GM18517 (cell line): ENCODE data around the gene GTF2A1.

Experiments used
- ATAC-seq: cut with Tn5 transposase; IDR thresholded peaks from one replicate; pipeline ENCODE4 v1.9.1; 2021; ENCODE audit warnings: mild to moderate bottlenecking, moderate library complexity; ENCODE audit not compliant: unreplicated experiment

Gene GTF2A1

DNA sequence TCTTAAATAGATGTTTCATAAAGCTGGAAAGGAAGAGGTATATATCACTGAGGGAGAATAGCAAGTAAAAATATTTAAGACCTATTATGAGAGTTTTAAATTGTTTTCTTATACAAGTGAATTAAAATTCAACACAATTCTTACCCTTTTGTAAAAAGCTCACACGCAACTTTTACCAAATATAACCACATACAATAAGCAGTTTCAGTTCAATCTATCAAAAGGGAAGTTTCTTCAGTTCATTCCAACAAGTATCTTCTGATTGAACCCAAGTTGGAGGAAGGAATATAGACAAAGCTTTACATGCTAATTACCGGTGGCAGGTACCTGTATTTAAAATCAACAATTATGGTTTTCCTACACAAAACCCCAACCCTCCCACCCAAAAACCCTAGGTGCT is 41.1 kb downstream of the GTF2A1 start:
- ATAC-seq = no peak

DNA sequence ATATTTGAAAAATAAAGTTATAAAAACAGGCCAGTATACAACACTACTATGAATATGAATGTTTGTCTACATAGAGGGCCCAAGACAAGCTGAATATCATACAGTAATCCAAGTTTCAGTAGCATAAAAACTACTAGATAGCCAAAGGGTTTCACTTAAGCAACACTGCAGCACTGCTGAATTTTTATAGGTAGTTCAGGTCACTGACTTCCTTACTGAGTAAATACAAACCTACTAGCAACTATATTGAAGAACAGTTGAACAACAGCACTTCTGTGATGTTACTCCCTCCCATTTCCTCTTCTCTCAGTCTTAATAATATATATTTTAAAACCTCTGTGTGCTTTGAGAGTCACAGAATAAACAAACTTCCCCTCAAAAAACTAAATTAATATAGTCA is 42.7 kb downstream of the GTF2A1 start:
- peak; percentile 70 for ATAC-seq

DNA sequence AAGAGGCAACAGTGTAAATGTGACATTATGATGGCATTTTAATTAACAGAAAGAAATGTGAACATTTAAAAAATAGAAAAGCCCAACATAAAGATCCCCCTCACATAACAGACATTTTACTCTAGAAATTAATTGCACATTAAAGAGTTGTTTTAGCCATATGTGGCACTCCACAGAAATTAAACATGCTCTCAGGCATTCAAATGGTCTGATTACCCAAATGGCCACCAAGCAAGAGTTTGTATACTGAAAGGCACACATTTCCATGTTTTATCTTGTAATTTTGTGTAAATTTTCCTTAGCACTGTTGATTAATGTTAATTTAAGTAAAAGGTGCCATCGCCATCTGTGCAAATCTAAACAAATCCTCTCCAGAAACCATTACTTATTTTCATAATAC is 43.5 kb downstream of the GTF2A1 start:
- ATAC-seq = no peak

DNA sequence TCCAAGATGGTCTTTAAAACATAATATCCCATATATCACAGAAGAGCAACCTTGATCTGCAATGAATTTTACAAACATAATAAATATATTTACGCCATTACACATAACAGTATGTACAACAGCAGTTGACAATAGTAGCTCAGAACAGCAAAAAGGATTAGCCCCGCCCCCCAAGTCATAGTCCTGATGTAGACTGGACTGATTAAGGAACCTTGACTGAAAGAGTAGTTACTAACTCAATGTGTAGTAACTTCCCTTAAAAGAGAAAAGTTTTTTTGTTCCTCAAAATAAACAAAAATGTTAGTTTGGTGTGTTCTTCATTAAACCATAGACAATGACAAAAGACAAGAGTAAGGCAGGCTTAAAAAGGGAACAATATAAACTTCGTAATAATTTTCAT is 44.5 kb downstream of the GTF2A1 start:
- no peak for ATAC-seq

DNA sequence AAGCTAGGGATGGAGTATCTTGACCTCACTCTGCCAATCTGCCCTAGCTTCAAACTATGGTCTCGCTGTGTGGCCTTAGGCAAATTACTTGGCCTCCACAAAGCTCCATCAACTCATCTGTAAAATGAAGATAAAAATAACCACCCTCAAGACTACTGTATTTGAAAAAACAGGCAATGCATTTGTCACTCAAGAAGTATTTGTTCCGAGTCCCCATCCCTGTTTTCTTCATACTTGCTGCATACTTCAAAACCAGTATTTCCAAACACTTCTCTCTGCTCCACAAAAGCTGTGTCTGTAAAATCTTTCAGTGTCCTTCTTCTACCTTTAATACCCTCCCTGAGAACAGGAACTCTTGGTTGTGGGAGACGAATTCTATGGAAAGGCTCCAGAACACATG is 47.9 kb downstream of the GTF2A1 start:
- peak; percentile 29 for ATAC-seq

DNA sequence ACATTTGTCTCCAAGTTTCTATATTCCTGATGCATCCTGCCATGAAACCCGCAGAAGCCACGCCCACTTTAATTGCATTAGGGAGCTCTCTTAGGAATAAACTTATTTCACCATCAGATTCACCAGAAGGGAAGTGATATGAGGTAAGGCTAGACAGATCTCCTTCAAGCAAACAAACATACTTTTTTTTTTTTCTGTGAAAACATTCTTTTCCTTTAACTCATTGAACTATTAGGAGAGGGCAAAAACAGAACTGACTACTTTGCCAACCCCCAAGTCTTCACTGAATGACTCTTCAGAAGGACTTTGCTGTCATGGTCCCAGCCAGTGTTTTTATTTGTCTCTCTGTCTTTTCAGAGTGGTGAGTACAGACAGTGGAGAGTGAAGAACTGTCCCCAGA is 48.4 kb downstream of the GTF2A1 start:
- peak; percentile 22 for ATAC-seq

DNA sequence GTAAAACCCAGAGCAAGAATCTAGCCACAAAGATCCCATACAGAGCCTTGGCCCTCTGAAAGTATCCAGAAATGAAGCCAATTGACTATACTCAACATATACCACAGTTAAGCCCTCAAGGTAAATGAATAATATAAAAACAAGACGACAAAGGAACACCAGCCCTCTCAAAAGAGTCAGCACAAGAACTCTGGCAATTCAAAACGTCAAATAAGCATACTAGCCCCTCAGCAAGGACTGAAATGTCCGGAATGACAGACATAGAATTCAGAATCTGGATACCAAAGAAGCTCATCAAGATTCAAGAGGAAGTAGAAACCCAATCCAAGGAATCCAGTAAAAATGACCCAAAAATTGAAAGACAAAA is 49.9 kb downstream of the GTF2A1 start:
- no peak for ATAC-seq

DNA sequence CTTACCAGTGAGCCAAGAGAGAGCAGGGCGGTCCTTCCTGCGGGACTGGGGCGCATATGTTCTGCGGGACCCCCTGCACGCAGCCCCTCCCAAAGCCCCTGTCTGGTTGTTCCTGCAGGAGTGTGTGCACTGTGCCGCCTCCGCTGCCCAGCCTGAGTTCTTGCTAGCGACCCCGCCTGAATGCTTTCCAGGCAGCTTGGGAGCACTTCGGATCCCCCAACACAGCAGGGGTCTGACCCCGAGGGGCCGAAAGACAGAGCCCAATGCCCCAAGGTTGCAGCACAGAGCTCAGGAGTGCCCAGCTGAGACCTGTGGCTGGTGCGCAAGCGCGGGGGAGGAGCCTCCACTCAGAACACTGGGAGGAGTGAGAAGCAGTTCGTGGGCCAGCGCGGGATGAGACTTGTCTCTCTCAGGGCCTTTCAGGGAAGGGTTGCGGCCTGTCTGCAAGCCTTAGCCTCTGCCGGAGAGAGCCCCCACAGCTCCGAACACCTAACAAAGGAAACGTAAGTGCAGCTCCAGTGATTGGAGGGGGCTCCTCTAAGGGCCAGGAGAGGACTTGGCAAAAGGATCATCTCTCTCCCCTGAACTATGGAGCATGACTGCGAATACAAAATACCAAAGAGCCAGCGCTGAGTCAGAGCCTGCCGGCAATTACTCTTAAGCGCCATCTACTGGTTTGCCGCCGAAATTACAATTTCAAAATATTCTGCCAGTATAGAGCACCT is 50.5 kb downstream of the GTF2A1 start:
- ATAC-seq = peak; percentile 93

DNA sequence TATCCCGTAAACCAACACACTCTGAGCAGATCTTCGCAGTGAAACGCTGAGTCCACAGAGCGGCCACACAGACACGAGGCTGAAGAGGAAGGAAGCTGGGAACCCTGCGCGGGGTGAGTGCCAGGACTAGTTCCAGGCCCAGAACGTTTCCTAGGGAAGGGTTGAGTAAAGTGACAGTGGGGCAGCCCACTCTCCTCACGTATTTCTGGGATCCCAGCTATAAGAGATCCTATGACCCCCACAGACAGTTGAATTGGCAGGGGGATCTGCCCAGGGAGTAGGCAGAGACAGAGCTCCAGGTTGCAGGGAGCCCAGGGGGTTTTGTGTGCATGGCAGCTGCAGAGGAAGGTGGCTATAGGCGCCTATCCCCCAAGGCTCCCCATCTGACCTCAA is 51.1 kb downstream of the GTF2A1 start:
- peak; percentile 5 for ATAC-seq

DNA sequence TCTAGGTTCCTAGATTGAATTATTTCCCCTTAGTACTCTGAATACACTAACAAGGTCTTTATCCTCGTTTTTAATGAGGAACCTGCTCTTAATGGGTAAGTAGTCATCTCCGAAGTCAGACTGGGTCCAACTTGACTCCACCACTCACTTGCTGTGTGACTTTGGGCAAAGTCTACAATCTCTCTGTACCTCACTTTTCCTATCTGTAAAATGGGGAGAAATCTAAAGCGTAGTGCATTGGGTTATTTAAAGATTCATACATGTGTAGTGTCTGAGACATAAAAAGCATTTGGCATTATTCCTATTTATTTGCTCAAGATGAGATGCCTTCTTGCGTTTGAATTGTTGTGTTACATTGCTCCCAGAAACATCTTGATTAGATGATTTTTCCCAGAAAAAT is 51.5 kb downstream of the GTF2A1 start:
- no peak for ATAC-seq

DNA sequence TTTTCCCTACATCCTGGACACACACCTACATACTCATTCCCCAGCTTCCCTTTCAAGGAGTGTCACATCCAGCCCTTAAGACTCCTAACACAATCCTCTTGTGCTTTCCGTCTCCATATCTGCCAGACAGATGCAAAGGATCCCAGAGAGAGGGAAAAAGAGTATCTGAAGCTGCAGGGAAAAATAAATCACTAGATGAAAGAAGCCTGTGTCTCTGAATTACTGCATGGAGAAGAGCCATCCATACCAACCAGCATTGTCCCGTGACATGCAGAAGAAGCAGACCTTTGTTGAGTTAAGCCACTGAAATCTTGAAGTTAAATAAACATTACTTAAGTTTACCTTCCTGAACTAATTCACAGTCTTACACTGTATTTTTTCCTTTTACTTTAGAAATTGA is 54.6 kb downstream of the GTF2A1 start:
- no peak for ATAC-seq

DNA sequence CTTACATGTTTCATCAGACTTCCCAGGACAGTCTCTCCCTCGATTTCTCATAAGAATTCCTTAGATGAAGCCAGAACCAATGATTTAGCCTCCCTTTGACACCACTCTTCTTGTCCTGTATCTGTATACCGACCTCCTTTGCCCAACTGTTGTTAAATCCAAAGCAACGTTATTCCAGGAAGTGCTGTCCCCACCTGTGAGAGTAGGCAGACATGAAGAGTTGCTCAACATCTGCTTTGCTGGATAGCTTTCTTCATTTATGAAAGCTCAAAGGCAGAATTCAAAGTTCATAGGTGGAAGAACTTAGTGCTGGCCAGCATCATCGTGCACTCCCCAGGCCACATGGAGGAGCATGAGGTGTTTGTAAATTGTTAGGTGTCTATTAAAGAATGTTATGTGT is 55.6 kb downstream of the GTF2A1 start:
- no peak for ATAC-seq

DNA sequence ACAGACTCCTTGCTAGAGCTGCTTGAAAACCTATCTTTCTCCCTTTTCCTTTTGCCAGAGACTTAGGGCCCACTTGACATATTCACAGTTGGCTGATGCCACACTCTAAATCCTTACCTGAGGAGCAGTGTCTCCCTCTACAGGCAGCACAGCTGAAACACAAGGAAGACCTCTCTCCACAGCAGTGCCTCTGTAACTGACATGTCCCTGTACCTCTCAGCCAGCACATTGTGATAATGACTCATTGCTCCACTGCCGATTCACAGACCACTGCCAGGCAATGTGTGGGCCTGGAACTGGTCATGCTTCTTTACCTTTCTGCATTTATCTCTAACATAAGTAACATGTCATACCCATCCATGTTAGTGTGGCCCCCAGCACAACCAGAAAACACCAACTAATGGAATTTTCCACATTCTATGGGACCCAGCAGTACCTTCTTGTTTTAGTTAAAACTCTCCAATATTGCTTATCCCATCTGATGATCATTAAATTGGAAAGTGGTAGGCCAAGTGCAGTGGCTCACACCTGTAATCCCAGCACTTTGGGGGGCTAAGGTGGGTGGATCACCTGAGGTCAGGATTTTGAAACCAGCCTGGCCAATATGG is 56.5 kb downstream of the GTF2A1 start:
- ATAC-seq = peak; percentile 94

DNA sequence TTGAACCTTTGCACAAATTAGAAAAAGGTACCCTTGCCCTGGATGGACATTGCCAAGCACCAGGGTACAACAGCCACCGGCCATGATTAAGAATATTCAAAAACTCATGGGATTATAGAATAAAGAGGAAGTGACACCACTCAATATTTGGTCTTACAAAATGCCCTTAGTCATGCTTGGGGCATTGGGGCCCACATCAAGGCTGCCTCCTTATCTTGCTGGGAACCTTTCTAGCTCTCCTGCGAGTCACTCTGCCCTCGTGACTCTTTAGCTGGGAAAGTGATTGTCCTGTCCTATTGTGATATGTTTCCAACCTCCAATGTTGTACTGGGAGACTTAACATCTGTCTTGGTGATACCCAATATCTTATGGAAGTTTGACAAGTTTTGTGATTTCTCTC is 57.8 kb downstream of the GTF2A1 start:
- no peak for ATAC-seq

DNA sequence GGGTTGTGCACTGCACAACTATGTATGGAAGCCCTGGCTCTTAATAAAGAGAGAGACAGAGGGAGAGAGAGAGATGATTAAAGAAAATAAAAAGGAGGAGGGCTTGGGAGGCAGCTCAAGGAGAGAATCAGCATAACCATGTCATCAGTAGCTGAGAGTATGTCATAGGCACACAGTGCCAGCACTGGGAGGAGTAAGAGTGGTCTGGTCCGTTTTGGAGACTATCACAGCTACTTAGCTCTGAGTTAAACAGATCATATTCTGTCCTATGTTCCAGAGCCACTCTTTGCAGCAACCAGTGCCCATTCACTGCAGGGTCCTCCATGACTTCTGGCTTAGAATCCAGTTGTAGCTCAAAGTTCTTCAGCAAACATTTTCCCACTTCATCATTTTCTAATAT is 59.0 kb downstream of the GTF2A1 start:
- ATAC-seq = no peak

DNA sequence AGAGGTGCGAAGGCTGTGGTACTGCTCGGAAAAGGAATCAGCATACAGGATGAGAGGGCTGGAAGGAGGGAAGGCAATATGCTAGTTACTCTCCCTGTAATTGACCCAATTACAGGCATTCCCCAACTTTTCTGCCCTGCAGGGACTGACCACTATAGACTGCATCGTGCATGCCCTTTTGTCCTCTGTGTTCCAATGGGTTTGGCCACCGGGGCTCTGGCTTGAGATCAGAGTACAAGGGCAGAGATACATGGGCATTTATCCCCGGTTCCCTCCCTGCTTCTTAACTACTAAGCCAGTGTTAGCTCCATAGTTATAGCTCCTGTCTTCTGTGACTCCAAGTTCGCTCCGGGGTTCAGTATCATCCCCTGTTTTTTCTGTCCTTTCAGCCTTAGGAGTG is 59.7 kb downstream of the GTF2A1 start:
- no peak for ATAC-seq

DNA sequence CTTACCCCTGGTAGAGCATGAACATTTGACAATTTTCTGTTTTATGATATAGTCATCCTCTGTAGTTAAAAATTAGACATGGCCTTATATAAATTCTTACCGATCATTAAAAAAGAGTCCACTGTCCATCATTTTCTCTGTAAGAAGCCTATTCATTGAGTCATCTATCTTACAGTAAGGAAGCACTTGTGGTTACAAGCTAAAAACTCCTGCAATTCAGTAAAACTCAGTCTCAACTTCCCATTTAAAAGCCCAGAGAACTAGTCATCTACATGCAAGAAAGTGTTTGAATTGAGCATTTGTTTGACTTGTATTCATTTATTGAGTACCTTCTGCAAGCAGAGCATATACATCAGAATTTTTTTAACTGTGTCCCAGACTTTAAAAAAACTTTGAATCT is 63.3 kb downstream of the GTF2A1 start:
- no peak for ATAC-seq

DNA sequence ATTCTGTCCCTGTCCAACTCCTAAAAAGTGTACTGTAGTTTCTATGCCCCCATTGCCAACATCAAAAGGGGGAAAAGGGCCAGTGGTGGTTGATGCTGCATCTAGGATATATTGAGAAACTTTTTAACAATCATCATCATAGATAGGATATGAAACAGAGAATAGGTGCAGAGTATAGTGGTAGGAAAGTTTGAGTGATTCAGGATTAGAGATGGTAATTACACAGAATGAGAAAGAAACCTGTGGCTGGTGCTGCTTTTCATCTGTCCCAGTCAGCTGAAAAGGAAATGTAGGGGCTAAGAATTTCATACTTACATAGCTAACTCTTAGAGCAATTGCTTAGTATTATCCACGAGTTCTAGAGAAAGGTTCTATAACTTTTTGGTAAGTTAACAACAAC is 67.6 kb downstream of the GTF2A1 start:
- no peak for ATAC-seq

DNA sequence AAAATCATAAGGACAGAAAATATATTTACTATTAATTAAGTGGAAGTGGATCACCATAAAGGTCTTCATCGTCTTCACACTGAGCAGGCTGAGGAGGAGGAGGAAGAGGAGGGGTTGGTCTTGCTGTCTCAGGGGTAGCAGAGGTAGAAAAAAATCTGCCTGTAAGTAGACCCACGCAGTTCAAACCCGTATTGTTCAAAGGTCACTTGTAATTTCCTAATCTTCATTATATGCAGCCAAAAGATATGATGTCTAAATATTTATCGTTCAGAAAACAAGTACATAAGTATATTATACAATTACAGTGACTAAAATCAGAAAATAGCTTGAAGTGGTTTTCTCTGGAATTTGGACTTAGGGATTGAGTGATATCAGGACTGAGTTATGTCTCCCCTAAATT is 72.1 kb downstream of the GTF2A1 start:
- ATAC-seq = no peak

DNA sequence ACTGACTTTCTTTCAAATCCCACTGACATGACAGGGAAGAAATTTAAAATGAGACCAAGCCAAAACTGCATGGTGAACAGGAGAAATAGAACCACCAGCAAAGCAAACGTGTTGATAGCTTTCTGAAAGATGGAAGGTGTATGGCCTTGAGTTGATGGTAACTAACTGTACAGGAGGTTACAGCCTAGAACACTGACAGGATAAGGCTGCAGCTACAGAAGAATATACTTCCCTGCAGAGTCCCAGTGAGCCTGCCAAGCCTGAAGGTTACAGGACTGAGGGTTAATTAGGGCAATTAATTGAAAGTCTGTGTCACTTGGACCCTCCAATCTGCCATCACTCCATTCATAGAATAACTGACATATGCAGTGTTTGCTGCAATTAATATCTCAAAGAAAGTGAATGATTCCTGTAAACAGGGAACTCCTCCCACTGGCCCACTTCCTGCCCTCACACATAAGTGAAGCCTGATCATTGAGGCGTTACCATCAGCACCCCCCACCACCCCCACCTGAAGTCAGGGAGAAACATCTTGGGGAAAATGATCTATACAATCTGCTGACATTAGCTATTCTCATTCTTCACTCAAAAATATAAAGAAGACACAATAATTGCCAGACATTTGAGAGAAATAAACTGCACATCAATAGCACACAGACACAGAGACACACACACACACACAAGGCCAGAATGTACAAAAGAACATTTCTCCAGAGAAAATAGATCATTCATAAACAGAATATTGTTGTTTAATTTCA is 73.4 kb downstream of the GTF2A1 start:
- no peak for ATAC-seq

DNA sequence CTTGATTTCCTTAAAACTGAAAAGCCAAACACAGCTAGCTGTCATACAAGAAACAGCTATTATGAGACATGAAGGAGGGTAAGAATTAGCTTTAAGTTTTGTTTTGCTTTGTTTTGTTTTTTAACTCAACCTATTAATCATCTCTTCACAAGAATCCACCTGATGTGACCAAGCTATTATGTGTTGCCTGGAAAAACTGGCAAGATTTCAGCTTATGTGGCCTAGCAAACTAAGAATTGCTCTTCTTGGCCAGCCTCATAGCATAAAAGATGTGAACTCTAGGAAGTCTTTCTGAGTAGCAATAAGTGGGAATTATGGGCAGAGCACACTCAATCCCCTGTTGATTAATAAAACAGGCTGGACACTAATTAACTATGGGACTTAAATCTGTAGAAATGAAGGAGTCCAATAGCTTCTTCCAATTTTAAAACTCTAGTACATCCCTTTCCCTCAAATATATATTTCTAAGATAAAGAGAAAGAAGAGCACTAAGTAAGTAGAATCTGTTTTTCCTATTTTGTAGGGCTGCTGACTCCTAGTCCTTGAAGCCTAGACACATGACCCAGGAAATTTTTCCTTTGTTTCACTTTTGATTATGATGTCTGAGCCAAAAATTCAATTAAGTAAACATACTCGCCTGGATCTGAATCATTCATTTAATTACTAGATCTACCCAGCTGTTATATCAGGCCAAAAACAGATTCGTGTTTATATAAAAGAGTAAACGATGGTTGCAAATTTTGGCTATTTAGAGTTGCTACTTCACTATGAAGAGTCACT is 75.7 kb downstream of the GTF2A1 start:
- no peak for ATAC-seq

DNA sequence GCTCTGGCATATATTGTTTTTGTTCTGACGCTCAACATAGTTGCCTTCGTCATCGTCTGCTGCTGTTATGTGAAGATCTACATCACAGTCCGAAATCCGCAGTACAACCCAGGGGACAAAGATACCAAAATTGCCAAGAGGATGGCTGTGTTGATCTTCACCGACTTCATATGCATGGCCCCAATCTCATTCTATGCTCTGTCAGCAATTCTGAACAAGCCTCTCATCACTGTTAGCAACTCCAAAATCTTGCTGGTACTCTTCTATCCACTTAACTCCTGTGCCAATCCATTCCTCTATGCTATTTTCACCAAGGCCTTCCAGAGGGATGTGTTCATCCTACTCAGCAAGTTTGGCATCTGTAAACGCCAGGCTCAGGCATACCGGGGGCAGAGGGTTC is 77.0 kb downstream of the GTF2A1 start:
- ATAC-seq = no peak
